ENCODE measurements around the gene GFRA1. TPM values are rescaled to one million over a fixed set of nuclear protein-coding genes. Genes with fewer than 3 reads are reported as not detected.

The GFRA1 gene
- total and polyA plus RNA-seq, 2 donors (not counting 3 experiments of a cell fraction or from before 2014, with no cell fraction given): 0.22 to 0.88 TPM

- CTCF ChIA-PET: no interaction called here
These were observed 103.1 kb downstream of the GFRA1 start for GRCh38 chr10:116169782-116170445.

More at GRCh38 chr10:116169782-116170445, 103.1 kb downstream of the GFRA1 start:
- Histone ChIP-seq H3K27me3 (ENCODE audit: control insufficient read depth in 2 of 2, insufficient read depth in 2 of 2, low read length in 2 of 2) (no peaks in the 10 kb centered on the region), H4K20me1 (replicated peaks; ENCODE audit: control insufficient read depth, extremely low read depth, insufficient read depth, low read length) (no peaks in the 10 kb centered on the region), H3K36me3 (ENCODE audit: control insufficient read depth in 2 of 2, extremely low read depth in 1 of 2, insufficient read depth in 2 of 2, low read length in 2 of 2) (no peaks in the 10 kb centered on the region), H3K4me1 (ENCODE audit: control insufficient read depth, extremely low read depth, insufficient read depth, low read length) (no peaks in the 10 kb centered on the region), H2AFZ (ENCODE audit: low read depth, low read length) (no peak overlapping the region), H3K9me1 (replicated peaks; ENCODE audit: control insufficient read depth, extremely low read depth, insufficient read depth, low read length) (no peaks in the 10 kb centered on the region), H3K79me2 (ENCODE audit: control insufficient read depth, insufficient read depth, low read length) (no peaks in the 10 kb centered on the region), H3K9ac (replicated peaks; ENCODE audit: extremely low read depth, insufficient read depth, low read length) (no peak overlapping the region), H3K4me2 (ENCODE audit: insufficient read depth, low read length) (no peak overlapping the region), H3K4me3 (replicated peaks in 1 of 3; ENCODE audit: insufficient read depth in 1 of 3, low read depth in 1 of 3, low read length in 3 of 3) (no peak overlapping the region), H3K27ac (ENCODE audit: insufficient read depth, low read depth, low read length) (no peak overlapping the region), H3K9me3 (replicated peaks; ENCODE audit: control insufficient read depth, insufficient read depth, low read length) (no peaks in the 10 kb centered on the region)
- TF ChIP-seq EZH2 (IDR thresholded peaks at IDR 0.05; ENCODE audit: borderline replicate concordance, low read depth, low read length, severe bottlenecking) (no peak), POLR2AphosphoS5 (IDR thresholded peaks at IDR 0.05; ENCODE audit: insufficient read depth, low read depth, low read length) (no peak), FOS (IDR thresholded peaks at IDR 0.05; ENCODE audit: borderline replicate concordance, insufficient read depth, low read length) (no peak), CTCF (IDR thresholded peaks at IDR 0.05; ENCODE audit: extremely low read depth in 1 of 2, insufficient read depth in 1 of 2, low read depth in 1 of 2, low read length in 2 of 2) (no peak), GATA2 (IDR thresholded peaks at IDR 0.05; ENCODE audit: insufficient read depth, insufficient read length, low read depth, low read length) (no peak), POLR2A (IDR thresholded peaks at IDR 0.05; ENCODE audit: low read depth, low read length) (no peak)
- POLR2A ChIA-PET: no interaction called here
- intact Hi-C loops (cut with micrococcal nuclease): no loop called here
- FAIRE-seq (no peak), DNase-seq (ENCODE audit: low read depth, low spot score) (no peak)
- dilution Hi-C loops (cut with MboI; ENCODE audit: extremely low pct_ligation_motif_present, low sequenced_read_pairs): no loop called here
- BruUV-seq (replicated peaks): no TSS peak
